Measurements from ENCODE around the gene LPAR3.

GRCh38 chr1:84834419-84835064 lies 58.5 kb downstream of the LPAR3 start:
- TF ChIP-seq EZH2phosphoT487 (IDR thresholded peaks at IDR 0.05; ENCODE audit: insufficient read depth, low read depth) = no peak
- no peak for TF ChIP-seq EZH2 (IDR thresholded peaks at IDR 0.05; ENCODE audit: insufficient read depth, poor library complexity, severe bottlenecking)
